ENCODE measurements around the gene KLK14.

The KLK14 gene

DNA sequence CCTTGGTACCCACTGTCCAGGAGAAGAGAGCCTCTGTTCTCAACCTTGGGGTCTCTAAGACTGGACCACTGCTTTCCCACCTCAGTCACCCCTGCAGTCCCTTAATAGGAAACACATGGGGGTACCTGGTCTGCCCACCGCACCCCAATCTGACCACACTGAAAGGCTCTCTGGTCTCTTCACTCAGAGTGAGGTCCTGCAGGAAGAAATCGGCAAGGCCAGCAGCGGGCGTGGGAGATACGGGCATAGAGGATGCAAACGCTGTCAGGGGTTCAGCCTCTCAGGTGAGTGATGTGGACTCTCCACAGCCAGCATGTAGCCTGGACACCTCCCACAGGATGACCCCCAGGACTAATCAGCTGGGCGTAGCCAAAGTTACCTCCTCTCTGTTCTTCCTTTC lies 45.5 kb upstream of the KLK14 start (continued):
- TF ChIP-seq, protein P1, sequence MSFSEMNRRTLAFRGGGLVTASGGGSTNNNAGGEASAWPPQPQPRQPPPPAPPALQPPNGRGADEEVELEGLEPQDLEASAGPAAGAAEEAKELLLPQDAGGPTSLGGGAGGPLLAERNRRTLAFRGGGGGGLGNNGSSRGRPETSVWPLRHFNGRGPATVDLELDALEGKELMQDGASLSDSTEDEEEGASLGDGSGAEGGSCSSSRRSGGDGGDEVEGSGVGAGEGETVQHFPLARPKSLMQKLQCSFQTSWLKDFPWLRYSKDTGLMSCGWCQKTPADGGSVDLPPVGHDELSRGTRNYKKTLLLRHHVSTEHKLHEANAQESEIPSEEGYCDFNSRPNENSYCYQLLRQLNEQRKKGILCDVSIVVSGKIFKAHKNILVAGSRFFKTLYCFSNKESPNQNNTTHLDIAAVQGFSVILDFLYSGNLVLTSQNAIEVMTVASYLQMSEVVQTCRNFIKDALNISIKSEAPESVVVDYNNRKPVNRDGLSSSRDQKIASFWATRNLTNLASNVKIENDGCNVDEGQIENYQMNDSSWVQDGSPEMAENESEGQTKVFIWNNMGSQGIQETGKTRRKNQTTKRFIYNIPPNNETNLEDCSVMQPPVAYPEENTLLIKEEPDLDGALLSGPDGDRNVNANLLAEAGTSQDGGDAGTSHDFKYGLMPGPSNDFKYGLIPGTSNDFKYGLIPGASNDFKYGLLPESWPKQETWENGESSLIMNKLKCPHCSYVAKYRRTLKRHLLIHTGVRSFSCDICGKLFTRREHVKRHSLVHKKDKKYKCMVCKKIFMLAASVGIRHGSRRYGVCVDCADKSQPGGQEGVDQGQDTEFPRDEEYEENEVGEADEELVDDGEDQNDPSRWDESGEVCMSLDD (tag by site-specific recombination; IDR thresholded peaks at IDR 0.05), result no peak
- no peak for TF ChIP-seq SALL2 (tag by site-specific recombination; IDR thresholded peaks at IDR 0.05; ENCODE audit: borderline replicate concordance)

DNA sequence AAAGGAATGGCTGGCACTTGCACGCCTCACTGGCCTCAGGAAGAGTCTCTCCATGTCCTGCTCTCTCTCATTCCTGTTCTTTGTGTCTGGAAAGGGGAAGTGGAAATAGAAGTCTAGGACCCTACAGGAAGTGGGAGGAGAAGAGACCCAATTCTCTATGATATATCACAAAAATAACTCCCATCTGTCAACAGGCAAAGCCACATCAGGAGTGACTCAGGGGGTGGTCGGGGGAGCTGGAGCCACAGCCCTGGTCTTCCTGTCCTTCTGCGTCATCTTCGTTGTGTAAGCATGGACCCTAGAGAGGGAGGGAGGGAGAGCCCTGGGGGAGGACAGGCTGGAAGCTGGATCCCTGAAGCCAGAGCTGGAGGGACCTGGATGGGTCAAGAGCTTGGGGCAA lies 45.1 kb upstream of the KLK14 start:
- ChIA-PET CTCF (interaction anchor here (0.6 kb wide), 1 partner anchor 311 kb away, joined by 4 read pairs; no protein-coding TSS in a partner anchor), POLR2A (no interaction called here)
- Histone ChIP-seq H3K9me3 (ENCODE audit: control insufficient read depth, insufficient read depth, low read depth, low read length) (no peaks in the 10 kb centered on the region), H3K27ac (ENCODE audit: extremely low read depth, low read depth, low read length) (no peak overlapping the region), H3K4me3 (ENCODE audit: low read depth, low read length) (no peak overlapping the region), H3K4me1 (ENCODE audit: control insufficient read depth, insufficient read depth, low read length) (peaks cover 12% of the 10 kb centered on the region), H3K36me3 (ENCODE audit: control insufficient read depth in 2 of 2, insufficient read depth in 1 of 2, low read length in 2 of 2) (no peaks in the 10 kb centered on the region)
- no peak for TF ChIP-seq ZNF664 (tag by site-specific recombination; IDR thresholded peaks at IDR 0.05)
- no peak for TF ChIP-seq TRIM28 (IDR thresholded peaks at IDR 0.05; ENCODE audit: borderline replicate concordance, low read length)
- no peak for TF ChIP-seq ZNF777 (tag by site-specific recombination; IDR thresholded peaks at IDR 0.05; ENCODE audit: borderline replicate concordance)
- TF ChIP-seq, protein P2, sequence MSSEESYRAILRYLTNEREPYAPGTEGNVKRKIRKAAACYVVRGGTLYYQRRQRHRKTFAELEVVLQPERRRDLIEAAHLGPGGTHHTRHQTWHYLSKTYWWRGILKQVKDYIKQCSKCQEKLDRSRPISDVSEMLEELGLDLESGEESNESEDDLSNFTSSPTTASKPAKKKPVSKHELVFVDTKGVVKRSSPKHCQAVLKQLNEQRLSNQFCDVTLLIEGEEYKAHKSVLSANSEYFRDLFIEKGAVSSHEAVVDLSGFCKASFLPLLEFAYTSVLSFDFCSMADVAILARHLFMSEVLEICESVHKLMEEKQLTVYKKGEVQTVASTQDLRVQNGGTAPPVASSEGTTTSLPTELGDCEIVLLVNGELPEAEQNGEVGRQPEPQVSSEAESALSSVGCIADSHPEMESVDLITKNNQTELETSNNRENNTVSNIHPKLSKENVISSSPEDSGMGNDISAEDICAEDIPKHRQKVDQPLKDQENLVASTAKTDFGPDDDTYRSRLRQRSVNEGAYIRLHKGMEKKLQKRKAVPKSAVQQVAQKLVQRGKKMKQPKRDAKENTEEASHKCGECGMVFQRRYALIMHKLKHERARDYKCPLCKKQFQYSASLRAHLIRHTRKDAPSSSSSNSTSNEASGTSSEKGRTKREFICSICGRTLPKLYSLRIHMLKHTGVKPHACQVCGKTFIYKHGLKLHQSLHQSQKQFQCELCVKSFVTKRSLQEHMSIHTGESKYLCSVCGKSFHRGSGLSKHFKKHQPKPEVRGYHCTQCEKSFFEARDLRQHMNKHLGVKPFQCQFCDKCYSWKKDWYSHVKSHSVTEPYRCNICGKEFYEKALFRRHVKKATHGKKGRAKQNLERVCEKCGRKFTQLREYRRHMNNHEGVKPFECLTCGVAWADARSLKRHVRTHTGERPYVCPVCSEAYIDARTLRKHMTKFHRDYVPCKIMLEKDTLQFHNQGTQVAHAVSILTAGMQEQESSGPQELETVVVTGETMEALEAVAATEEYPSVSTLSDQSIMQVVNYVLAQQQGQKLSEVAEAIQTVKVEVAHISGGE (tag by site-specific recombination; conservative IDR thresholded peaks at IDR 0.05; ENCODE audit: low read depth), result no peak
- no peak for TF ChIP-seq ZNF501 (tag by site-specific recombination; IDR thresholded peaks at IDR 0.05)
- no peak for TF ChIP-seq ZNF391 (tag by site-specific recombination; IDR thresholded peaks at IDR 0.05; ENCODE audit: borderline replicate concordance, low read depth)
- TF ChIP-seq, protein P3, sequence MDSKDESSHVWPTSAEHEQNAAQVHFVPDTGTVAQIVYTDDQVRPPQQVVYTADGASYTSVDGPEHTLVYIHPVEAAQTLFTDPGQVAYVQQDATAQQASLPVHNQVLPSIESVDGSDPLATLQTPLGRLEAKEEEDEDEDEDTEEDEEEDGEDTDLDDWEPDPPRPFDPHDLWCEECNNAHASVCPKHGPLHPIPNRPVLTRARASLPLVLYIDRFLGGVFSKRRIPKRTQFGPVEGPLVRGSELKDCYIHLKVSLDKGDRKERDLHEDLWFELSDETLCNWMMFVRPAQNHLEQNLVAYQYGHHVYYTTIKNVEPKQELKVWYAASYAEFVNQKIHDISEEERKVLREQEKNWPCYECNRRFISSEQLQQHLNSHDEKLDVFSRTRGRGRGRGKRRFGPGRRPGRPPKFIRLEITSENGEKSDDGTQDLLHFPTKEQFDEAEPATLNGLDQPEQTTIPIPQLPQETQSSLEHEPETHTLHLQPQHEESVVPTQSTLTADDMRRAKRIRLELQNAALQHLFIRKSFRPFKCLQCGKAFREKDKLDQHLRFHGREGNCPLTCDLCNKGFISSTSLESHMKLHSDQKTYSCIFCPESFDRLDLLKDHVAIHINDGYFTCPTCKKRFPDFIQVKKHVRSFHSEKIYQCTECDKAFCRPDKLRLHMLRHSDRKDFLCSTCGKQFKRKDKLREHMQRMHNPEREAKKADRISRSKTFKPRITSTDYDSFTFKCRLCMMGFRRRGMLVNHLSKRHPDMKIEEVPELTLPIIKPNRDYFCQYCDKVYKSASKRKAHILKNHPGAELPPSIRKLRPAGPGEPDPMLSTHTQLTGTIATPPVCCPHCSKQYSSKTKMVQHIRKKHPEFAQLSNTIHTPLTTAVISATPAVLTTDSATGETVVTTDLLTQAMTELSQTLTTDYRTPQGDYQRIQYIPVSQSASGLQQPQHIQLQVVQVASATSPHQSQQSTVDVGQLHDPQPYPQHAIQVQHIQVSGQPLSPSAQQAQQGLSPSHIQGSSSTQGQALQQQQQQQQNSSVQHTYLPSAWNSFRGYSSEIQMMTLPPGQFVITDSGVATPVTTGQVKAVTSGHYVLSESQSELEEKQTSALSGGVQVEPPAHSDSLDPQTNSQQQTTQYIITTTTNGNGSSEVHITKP (tag by site-specific recombination; IDR thresholded peaks at IDR 0.05), result no peak
- TF ChIP-seq ZNF169 (tag by site-specific recombination; IDR thresholded peaks at IDR 0.05), result no peak
- TF ChIP-seq, protein P4, sequence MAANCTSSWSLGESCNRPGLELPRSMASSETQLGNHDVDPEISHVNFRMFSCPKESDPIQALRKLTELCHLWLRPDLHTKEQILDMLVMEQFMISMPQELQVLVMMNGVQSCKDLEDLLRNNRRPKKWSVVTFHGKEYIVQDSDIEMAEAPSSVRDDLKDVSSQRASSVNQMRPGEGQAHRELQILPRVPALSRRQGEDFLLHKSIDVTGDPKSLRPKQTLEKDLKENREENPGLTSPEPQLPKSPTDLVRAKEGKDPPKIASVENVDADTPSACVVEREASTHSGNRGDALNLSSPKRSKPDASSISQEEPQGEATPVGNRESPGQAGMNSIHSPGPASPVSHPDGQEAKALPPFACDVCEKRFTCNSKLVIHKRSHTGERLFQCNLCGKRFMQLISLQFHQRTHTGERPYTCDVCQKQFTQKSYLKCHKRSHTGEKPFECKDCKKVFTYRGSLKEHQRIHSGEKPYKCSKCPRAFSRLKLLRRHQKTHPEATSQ (tag by site-specific recombination; IDR thresholded peaks at IDR 0.05), result no peak
- no peak for TF ChIP-seq ZNF529 (tag by site-specific recombination; IDR thresholded peaks at IDR 0.05; ENCODE audit: insufficient replicate concordance)
- TF ChIP-seq, protein P5, sequence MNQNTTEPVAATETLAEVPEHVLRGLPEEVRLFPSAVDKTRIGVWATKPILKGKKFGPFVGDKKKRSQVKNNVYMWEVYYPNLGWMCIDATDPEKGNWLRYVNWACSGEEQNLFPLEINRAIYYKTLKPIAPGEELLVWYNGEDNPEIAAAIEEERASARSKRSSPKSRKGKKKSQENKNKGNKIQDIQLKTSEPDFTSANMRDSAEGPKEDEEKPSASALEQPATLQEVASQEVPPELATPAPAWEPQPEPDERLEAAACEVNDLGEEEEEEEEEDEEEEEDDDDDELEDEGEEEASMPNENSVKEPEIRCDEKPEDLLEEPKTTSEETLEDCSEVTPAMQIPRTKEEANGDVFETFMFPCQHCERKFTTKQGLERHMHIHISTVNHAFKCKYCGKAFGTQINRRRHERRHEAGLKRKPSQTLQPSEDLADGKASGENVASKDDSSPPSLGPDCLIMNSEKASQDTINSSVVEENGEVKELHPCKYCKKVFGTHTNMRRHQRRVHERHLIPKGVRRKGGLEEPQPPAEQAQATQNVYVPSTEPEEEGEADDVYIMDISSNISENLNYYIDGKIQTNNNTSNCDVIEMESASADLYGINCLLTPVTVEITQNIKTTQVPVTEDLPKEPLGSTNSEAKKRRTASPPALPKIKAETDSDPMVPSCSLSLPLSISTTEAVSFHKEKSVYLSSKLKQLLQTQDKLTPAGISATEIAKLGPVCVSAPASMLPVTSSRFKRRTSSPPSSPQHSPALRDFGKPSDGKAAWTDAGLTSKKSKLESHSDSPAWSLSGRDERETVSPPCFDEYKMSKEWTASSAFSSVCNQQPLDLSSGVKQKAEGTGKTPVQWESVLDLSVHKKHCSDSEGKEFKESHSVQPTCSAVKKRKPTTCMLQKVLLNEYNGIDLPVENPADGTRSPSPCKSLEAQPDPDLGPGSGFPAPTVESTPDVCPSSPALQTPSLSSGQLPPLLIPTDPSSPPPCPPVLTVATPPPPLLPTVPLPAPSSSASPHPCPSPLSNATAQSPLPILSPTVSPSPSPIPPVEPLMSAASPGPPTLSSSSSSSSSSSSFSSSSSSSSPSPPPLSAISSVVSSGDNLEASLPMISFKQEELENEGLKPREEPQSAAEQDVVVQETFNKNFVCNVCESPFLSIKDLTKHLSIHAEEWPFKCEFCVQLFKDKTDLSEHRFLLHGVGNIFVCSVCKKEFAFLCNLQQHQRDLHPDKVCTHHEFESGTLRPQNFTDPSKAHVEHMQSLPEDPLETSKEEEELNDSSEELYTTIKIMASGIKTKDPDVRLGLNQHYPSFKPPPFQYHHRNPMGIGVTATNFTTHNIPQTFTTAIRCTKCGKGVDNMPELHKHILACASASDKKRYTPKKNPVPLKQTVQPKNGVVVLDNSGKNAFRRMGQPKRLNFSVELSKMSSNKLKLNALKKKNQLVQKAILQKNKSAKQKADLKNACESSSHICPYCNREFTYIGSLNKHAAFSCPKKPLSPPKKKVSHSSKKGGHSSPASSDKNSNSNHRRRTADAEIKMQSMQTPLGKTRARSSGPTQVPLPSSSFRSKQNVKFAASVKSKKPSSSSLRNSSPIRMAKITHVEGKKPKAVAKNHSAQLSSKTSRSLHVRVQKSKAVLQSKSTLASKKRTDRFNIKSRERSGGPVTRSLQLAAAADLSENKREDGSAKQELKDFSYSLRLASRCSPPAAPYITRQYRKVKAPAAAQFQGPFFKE (tag by site-specific recombination; IDR thresholded peaks at IDR 0.05; ENCODE audit: borderline replicate concordance), result no peak
- TF ChIP-seq ZNF175 (tag by site-specific recombination; IDR thresholded peaks at IDR 0.05), result no peak
- no peak for TF ChIP-seq ZNF658 (tag by site-specific recombination; IDR thresholded peaks at IDR 0.05)
- no peak for TF ChIP-seq KLF7 (tag by site-specific recombination; IDR thresholded peaks at IDR 0.05; ENCODE audit: borderline replicate concordance)

Measured in HEK293 (cell line).